SK-N-MC (cell line): ENCODE measurements around the gene AGRN.

Experiments used
- EZH2 ChIP-seq: fragments of 200-600 bp; sonication (generic); IDR thresholded peaks from one replicate; pipeline ENCODE4 v1.6.1; 2017; ENCODE audit warnings: antibody characterized with exemption
- FOXP2 ChIP-seq: optimal IDR thresholded peaks from 2 replicates; pipeline ENCODE3; 2011; ENCODE audit warnings: mild to moderate bottlenecking, moderate library complexity; ENCODE audit not compliant: insufficient read depth; ENCODE audit errors: extremely low read length, control extremely low read depth
- POLR2AphosphoS5 ChIP-seq: IDR thresholded peaks from 2 replicates; pipeline ENCODE4 v1.6.1; 2012; ENCODE audit warnings: mild to moderate bottlenecking, low read depth, low read length, borderline replicate concordance

DNA sequence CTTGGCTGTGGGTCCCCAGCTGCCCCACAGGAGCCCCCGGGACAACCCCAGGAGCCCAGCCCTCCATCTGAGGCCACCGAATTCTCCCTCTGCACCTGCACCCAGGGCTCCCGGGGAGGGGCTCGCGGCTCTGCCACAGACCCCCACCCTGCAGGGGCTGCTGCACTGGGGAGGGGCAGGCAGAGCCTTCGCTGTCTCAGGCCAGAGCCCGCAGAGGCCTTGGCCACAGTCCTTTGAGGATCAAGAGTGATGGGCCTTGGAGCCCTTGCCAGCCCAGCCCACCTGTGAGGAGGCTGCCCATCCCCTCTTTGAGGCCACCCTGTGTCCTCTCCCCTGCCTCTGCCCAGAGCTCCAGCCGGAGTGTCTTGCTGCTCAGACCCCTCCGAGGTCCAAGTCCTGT lies 44.6 kb upstream of the AGRN start:
- no peak for TF ChIP-seq EZH2
- no peak for TF ChIP-seq POLR2AphosphoS5
- TF ChIP-seq FOXP2 = no peak
